AG04449 (cell line): ENCODE results near the gene USHBP1.

Source experiments
- CTCF ChIA-PET: fragments of 350-600 bp; formaldehyde crosslinking; extraction: SDS; loops from one replicate; lab custom pipeline; 2021; ENCODE audit warnings: antibody characterized with exemption; lab: Yijun Ruan, JAX
- POLR2A ChIA-PET: fragments of 400-600, 350-600 bp; formaldehyde crosslinking; extraction: SDS; loops from one replicate; lab custom pipeline; 2020; ENCODE audit warnings: antibody characterized with exemption, inconsistent platforms; lab: Yijun Ruan, JAX
- DNase-seq: peaks from one replicate; pipeline ENCODE4 v3.0.0-alpha.2; 2010; ENCODE audit warnings: low read depth, low spot score
- H3K4me3 ChIP-seq: 2 replicates; pipeline ENCODE4 v1.5.1; 2011; ENCODE audit warnings: low read depth, mild to moderate bottlenecking, control low read depth, low read length
- CTCF ChIP-seq: IDR thresholded peaks from one replicate; pipeline ENCODE4 v1.5.1; 2011; ENCODE audit warnings: mild to moderate bottlenecking, moderate library complexity, low read length, control low read depth, inconsistent platforms; ENCODE audit not compliant: insufficient read depth; ENCODE audit errors: missing control alignments

USHBP1 gene

GRCh38 chr19:17289489-17289888, 24.9 kb upstream of the USHBP1 start:
- no peak for TF ChIP-seq CTCF
- ChIA-PET CTCF (interaction anchor here (1.3 to 8.4 kb wide), 4 partner anchors 13 to 99 kb away, joined by 4 to 103 read pairs (median 8); partner anchors contain the start of gene BABAM1), POLR2A (interaction anchor here (0.6 kb wide), 1 partner anchor 570 kb away, joined by 3 read pairs; the partner anchor contains the start of gene RPL18A)
- H3K4me3 ChIP-seq, result peak overlapping the region; percentile 26
- no peak for DNase-seq

- DNase-seq, result no peak
- H3K4me3 ChIP-seq, result no peak overlapping the region
- no peak for TF ChIP-seq CTCF
- CTCF ChIA-PET, result interaction anchor here (1.4 to 1.9 kb wide), 3 partner anchors 20 to 221 kb away, joined by 3 to 8 read pairs (median 5); partner anchors contain the start of gene BABAM1
- POLR2A ChIA-PET, result no interaction called here
These were observed 22.2 kb upstream of the USHBP1 start for GRCh38 chr19:17286752-17287151.

- ChIA-PET POLR2A (no interaction called here), CTCF (interaction anchor here (1.4 to 6.9 kb wide), 4 partner anchors 19 to 221 kb away, joined by 3 to 44 read pairs (median 6); partner anchors contain the start of gene BABAM1)
- TF ChIP-seq CTCF, result no peak
- H3K4me3 ChIP-seq, result no peak overlapping the region
- no peak for DNase-seq
These were observed 21.7 kb upstream of the USHBP1 start for GRCh38 chr19:17286263-17286662.

GRCh38 chr19:17285415-17286135, 21.0 kb upstream of the USHBP1 start:
- no peak overlapping the region for H3K4me3 ChIP-seq
- POLR2A ChIA-PET, result no interaction called here
- DNase-seq, result no peak
- no peak for TF ChIP-seq CTCF
- CTCF ChIA-PET, result interaction anchor here (0.6 to 6.9 kb wide), 4 partner anchors 80 to 220 kb away, joined by 3 to 44 read pairs (median 4); no protein-coding TSS in a partner anchor

GRCh38 chr19:17283504-17283996, 19.0 kb upstream of the USHBP1 start:
- H3K4me3 ChIP-seq, result no peak overlapping the region
- POLR2A ChIA-PET, result no interaction called here
- no peak for TF ChIP-seq CTCF
- no peak for DNase-seq
- CTCF ChIA-PET, result interaction anchor here (0.7 to 6.9 kb wide), 24 partner anchors 8 to 511 kb away, joined by 3 to 80 read pairs (median 4); partner anchors contain the start of genes BABAM1, MRPL34 and USHBP1
